SJSA1 (cell line): ENCODE data around the gene MAFF. TPM values are rescaled to one million over a fixed set of nuclear protein-coding genes. Genes with fewer than 3 reads are reported as not detected.

Experiments
- DNase-seq, 2 experiments: peaks; one replicate each; pipeline ENCODE4 v3.0.0-alpha.2; 2015 to 2020; ENCODE audit warnings: low spot score in 2 of 2, low read depth in 1 of 2
- H3K27ac ChIP-seq: fragments of 250-450 bp; sonication (Bioruptor Pico); 2 replicates; pipeline ENCODE4 v1.5.1; 2020; ENCODE audit warnings: mild to moderate bottlenecking, moderate library complexity
- H3K27me3 ChIP-seq: fragments of 250-450 bp; sonication (Bioruptor Pico); replicated peaks from 2 replicates; pipeline ENCODE4 v1.5.1; 2020; ENCODE audit warnings: mild to moderate bottlenecking, moderate library complexity
- H3K36me3 ChIP-seq: fragments of 250-450 bp; sonication (Bioruptor Pico); 2 replicates; pipeline ENCODE4 v1.5.1; 2020; ENCODE audit warnings: mild to moderate bottlenecking
- H3K4me1 ChIP-seq: fragments of 250-450 bp; sonication (Bioruptor Pico); replicated peaks from 2 replicates; pipeline ENCODE4 v1.6.1; 2021; ENCODE audit warnings: mild to moderate bottlenecking
- H3K4me3 ChIP-seq: fragments of 250-450 bp; sonication (Bioruptor Pico); 2 replicates; pipeline ENCODE4 v1.5.1; 2020; ENCODE audit warnings: mild to moderate bottlenecking
- H3K9me3 ChIP-seq: fragments of 250-450 bp; sonication (Bioruptor Pico); replicated peaks from 2 replicates; pipeline ENCODE4 v1.5.1; 2020; ENCODE audit warnings: mild to moderate bottlenecking
- total RNA-seq: library from RNA; depleted of rRNA; stranded (reverse); fragments of >200 nt; shearing (Covaris generic); gene quantifications from 2 replicates; pipeline ENCODE4 v1.2.3, GENCODE V29; 2014; rRNA removed

MAFF gene
- total RNA-seq, 1 experiment from 2014 or later = 52.1 TPM

DNA sequence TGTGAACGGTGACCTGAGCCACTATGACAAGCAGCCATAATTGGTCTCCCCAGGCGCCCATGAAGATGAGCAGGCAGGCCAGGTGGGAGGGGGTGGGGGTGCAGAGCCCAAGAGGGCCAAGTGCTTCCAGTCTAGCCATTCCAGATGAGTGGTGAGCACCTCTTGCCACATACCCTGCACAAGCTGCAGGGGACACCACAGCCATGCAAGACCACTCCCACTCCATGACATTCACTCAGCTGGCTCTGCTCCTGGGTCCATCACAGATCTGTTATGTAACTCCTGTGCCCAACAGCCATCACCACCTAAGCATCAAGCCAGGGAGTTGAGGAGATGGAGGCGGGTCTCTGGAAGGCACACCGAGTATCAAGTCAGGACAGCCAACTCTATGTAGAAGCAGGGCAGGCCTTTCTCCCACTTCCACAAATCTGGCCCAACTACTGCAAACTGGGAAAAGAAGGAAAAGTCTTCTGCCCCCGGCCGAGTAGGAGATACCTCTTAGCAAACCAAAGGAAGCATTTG lies 62.6 kb downstream of the MAFF start:
- Histone ChIP-seq H3K27me3 (no peaks in the 10 kb centered on the region), H3K36me3 (peaks cover 49% of the 10 kb centered on the region), H3K9me3 (no peaks in the 10 kb centered on the region), H3K4me3 (no peak overlapping the region), H3K27ac (no peak overlapping the region), H3K4me1 (peaks cover 19% of the 10 kb centered on the region)
- no peak for DNase-seq

Other genes with a start within 250 kb of the MAFF start
- not detected in 2 replicates for gene C22orf23, start 248.4 kb upstream of the MAFF start, total RNA-seq
- 77.3 and 99.6 TPM in 2 replicates for gene POLR2F, start 248.3 kb upstream of the MAFF start, total RNA-seq
- gene SOX10, start 217.4 kb upstream of the MAFF start, total RNA-seq = not detected in 2 replicates
- 2.8 and 5.4 TPM in 2 replicates for gene PICK1, start 144.6 kb upstream of the MAFF start, total RNA-seq
- gene SLC16A8, start 117.8 kb upstream of the MAFF start, total RNA-seq = not detected in 2 replicates
- not detected in 2 replicates for gene BAIAP2L2, start 91.3 kb upstream of the MAFF start, total RNA-seq
- gene PLA2G6, start 20.2 kb upstream of the MAFF start, total RNA-seq = 1.0 and 2.5 TPM in 2 replicates
- 22.0 and 23.8 TPM in 2 replicates for gene TMEM184B, start 71.0 kb downstream of the MAFF start, total RNA-seq
- 82.0 and 118 TPM in 2 replicates for gene CSNK1E, start 115.4 kb downstream of the MAFF start, total RNA-seq